BLaER1 (cell line): ENCODE results near the gene ZFAND3.
A peak's percentile ranks its signal among the peaks of the same experiment; 100 is the strongest.

Experiments used
- H3K27ac ChIP-seq: shearing (Covaris generic); formaldehyde crosslinking; 2 replicates; pipeline ENCODE4 v1.8.1; 2022
- H3K27me3 ChIP-seq: shearing (Covaris generic); formaldehyde crosslinking; 2 replicates; pipeline ENCODE4 v1.8.1; 2022
- H3K36me3 ChIP-seq: shearing (Covaris generic); formaldehyde crosslinking; 2 replicates; pipeline ENCODE4 v1.8.1; 2022
- H3K4me1 ChIP-seq: shearing (Covaris generic); formaldehyde crosslinking; 2 replicates; pipeline ENCODE4 v1.8.1; 2022
- H3K4me2 ChIP-seq: shearing (Covaris generic); formaldehyde crosslinking; 2 replicates; pipeline ENCODE4 v1.8.1; 2022
- H3K4me3 ChIP-seq: shearing (Covaris generic); formaldehyde crosslinking; 2 replicates; pipeline ENCODE4 v1.8.1; 2022
- H3K9ac ChIP-seq: shearing (Covaris generic); formaldehyde crosslinking; 2 replicates; pipeline ENCODE4 v1.8.1; 2022
- H3K9me3 ChIP-seq: shearing (Covaris generic); formaldehyde crosslinking; 2 replicates; pipeline ENCODE4 v1.8.1; 2022
- H4K20me1 ChIP-seq: shearing (Covaris generic); formaldehyde crosslinking; 2 replicates; pipeline ENCODE4 v1.8.1; 2022
- Cebpa-rat ChIP-seq: shearing (Covaris generic); IDR thresholded peaks from 2 replicates; pipeline ENCODE4 v1.8.1; 2022

The ZFAND3 gene

GRCh38 chr6:37794825-37795224 lies 24.7 kb upstream of the ZFAND3 start:
- no peak for TF ChIP-seq Cebpa-rat
- H3K9me3 ChIP-seq: no peaks in the 10 kb centered on the region
- H3K36me3 ChIP-seq: no peaks in the 10 kb centered on the region

DNA sequence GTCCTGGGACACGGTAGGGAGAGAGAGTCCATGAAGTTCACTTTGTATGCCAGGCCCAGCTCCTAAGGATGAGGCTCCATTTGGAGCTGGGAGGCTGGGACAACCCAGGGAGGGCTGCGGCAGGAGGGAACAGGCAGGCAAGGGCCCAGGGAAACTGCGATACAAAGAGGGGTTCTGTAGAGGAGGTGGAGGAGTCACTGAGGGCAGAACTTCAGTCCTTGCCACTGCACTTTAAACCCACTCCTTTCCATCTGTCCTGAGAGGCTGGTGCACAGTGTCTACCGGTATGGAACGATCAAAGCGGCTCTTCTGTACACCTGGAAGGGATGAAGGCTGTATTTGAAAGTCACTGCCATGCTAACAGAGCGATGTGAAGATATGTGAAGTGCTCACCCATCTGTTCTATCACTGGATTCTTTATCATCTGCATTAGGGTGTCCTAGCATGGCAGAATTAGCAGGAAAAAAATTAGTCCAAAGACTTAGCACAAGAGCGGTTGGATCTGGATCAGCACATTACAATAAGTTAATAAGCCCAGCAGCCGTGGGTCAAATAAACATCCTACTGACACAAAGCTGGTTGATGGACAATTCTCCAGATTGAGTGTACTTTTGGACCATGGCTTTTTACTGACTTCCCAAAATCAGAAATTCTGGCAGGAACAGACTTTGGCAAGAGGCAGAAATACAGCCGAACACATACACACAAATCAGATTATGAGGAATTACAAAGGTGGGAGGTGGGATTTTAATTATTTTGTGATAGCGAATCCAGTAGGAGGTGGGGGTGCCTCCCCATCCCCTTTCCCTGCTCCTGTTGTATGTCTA lies 20.9 kb upstream of the ZFAND3 start:
- Histone ChIP-seq H3K9me3 (no peaks in the 10 kb centered on the region), H3K27ac (no peak overlapping the region), H3K4me3 (no peak overlapping the region), H3K36me3 (no peaks in the 10 kb centered on the region), H3K4me1 (peaks cover 10% of the 10 kb centered on the region), H3K9ac (no peak overlapping the region), H4K20me1 (no peaks in the 10 kb centered on the region), H3K4me2 (peak overlapping the region; percentile 47), H3K27me3 (no peaks in the 10 kb centered on the region)
- no peak for TF ChIP-seq Cebpa-rat

More at GRCh38 chr6:37794825-37795224, 24.7 kb upstream of the ZFAND3 start:
- no peak overlapping the region for H3K27ac ChIP-seq
- H3K27me3 ChIP-seq: no peaks in the 10 kb centered on the region
- no peaks in the 10 kb centered on the region for H4K20me1 ChIP-seq
- no peak overlapping the region for H3K4me2 ChIP-seq
- no peak overlapping the region for H3K9ac ChIP-seq
- H3K4me1 ChIP-seq: peaks cover 10% of the 10 kb centered on the region
- H3K4me3 ChIP-seq: no peak overlapping the region

DNA sequence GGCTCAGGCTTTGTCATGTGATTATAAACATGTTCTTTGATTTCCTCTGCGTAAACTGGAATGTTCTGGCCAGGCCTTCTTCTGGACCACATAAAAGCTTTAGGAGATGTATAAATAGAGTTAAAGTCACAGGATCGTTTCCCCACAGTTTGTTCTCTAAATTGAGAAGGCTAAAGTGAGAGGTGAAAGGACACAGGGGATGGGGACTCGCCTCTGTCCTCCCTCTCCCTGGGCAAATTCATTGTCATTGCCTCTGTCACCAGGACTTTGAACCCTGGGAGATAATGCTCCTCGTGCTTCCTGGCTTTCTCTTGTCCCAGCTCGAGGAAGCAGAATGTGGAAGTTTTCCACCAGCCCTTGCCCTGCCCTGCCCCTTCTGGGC lies 20.3 kb upstream of the ZFAND3 start:
- Histone ChIP-seq H3K4me3 (no peak overlapping the region), H3K4me1 (peaks cover 11% of the 10 kb centered on the region), H4K20me1 (no peaks in the 10 kb centered on the region), H3K9ac (no peak overlapping the region), H3K9me3 (no peaks in the 10 kb centered on the region), H3K36me3 (no peaks in the 10 kb centered on the region), H3K27ac (no peak overlapping the region), H3K4me2 (peak overlapping the region; percentile 47), H3K27me3 (no peaks in the 10 kb centered on the region)
- no peak for TF ChIP-seq Cebpa-rat

DNA sequence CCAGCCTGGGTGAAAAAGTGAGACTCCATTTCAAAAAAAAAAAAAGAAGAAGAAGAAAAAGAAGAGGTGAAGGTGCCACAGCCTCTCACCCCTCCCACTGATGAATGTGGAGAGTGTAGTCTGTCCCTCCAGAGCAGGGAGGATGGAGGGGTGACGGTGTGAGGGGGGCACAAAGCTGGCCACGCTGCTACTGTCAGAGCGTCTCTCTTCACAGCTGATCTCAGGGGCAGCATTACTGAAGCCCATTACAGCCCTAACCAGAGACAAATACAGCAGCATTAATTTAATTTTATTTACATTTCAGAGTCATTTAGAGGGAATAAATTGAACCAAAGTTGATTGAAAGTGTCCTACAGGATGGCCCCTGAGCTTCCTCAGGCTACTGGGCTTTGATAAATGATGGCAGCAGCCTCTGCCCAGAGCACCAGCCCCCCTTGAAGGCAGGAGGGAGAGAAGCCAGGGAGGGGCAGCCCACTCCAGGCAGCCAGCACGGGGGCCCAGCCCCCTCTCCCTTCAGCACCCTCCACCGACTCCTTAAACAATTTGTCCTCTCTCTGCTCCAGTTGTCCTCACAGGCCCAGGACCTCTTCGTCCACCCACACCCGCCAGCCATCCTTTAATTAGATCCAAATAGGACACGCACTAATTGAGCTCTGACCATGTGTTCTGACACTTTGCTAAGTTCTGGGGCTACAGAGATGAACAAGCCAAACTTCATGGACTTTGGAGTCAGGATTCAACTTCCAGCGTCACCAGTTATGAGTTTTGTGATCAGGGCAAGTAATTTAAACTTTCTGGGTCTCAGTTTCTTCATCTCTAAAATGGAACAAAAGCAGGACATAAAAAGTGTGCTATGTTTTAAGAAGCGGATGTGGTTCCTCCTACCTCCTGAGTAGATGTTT lies 18.6 kb upstream of the ZFAND3 start:
- Histone ChIP-seq H3K27ac (no peak overlapping the region), H3K9me3 (no peaks in the 10 kb centered on the region), H3K4me2 (no peak overlapping the region), H3K36me3 (no peaks in the 10 kb centered on the region), H4K20me1 (no peaks in the 10 kb centered on the region), H3K4me3 (no peak overlapping the region), H3K27me3 (no peaks in the 10 kb centered on the region), H3K9ac (no peak overlapping the region), H3K4me1 (peaks cover 18% of the 10 kb centered on the region)
- TF ChIP-seq Cebpa-rat: no peak

- Histone ChIP-seq H3K27me3 (no peaks in the 10 kb centered on the region), H4K20me1 (no peaks in the 10 kb centered on the region), H3K36me3 (no peaks in the 10 kb centered on the region), H3K4me2 (no peak overlapping the region), H3K9ac (no peak overlapping the region), H3K4me1 (peaks cover 18% of the 10 kb centered on the region), H3K9me3 (no peaks in the 10 kb centered on the region), H3K27ac (no peak overlapping the region), H3K4me3 (no peak overlapping the region)
- no peak for TF ChIP-seq Cebpa-rat
Observed at GRCh38 chr6:37801605-37801940, 18.0 kb upstream of the ZFAND3 start.

DNA sequence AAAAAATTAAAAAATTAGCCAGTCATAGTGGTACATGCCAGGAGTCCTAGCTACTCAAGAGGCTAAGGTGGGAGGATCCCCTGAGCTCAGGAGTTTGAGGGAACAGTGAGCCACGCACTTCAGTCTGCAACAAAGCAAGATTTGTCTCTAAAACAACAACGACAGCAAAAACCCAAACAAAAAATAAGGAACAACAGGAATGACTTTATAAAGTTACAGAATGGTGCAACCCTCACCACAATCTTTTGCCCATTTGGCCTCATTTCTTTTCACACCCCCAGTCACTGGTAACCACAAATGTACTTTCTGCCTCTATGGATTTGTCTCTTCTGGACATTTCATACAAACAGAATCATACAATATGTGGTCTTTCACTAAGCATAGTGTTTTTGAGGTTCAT lies 16.7 kb upstream of the ZFAND3 start:
- Histone ChIP-seq H3K27me3 (no peaks in the 10 kb centered on the region), H4K20me1 (no peaks in the 10 kb centered on the region), H3K27ac (no peak overlapping the region), H3K4me2 (no peak overlapping the region), H3K9ac (no peak overlapping the region), H3K4me1 (peaks cover 28% of the 10 kb centered on the region), H3K36me3 (no peaks in the 10 kb centered on the region), H3K9me3 (no peaks in the 10 kb centered on the region), H3K4me3 (no peak overlapping the region)
- no peak for TF ChIP-seq Cebpa-rat

- Histone ChIP-seq H3K27me3 (no peaks in the 10 kb centered on the region), H3K4me3 (no peak overlapping the region), H4K20me1 (no peaks in the 10 kb centered on the region), H3K9me3 (no peaks in the 10 kb centered on the region), H3K9ac (no peak overlapping the region), H3K36me3 (no peaks in the 10 kb centered on the region), H3K27ac (no peak overlapping the region), H3K4me2 (peak overlapping the region; percentile 17; the same call in 1 of the 2 replicates), H3K4me1 (peaks cover 38% of the 10 kb centered on the region)
- no peak for TF ChIP-seq Cebpa-rat
Observed at GRCh38 chr6:37804586-37804985, 14.9 kb upstream of the ZFAND3 start.

- Histone ChIP-seq H3K36me3 (no peaks in the 10 kb centered on the region), H3K4me3 (no peak overlapping the region), H3K4me1 (peaks cover 36% of the 10 kb centered on the region), H3K4me2 (no peak overlapping the region), H3K27me3 (no peaks in the 10 kb centered on the region), H3K27ac (no peak overlapping the region), H3K9me3 (no peaks in the 10 kb centered on the region), H4K20me1 (no peaks in the 10 kb centered on the region), H3K9ac (no peak overlapping the region)
- TF ChIP-seq Cebpa-rat: no peak
Observed at GRCh38 chr6:37806213-37806612, 13.3 kb upstream of the ZFAND3 start.

DNA sequence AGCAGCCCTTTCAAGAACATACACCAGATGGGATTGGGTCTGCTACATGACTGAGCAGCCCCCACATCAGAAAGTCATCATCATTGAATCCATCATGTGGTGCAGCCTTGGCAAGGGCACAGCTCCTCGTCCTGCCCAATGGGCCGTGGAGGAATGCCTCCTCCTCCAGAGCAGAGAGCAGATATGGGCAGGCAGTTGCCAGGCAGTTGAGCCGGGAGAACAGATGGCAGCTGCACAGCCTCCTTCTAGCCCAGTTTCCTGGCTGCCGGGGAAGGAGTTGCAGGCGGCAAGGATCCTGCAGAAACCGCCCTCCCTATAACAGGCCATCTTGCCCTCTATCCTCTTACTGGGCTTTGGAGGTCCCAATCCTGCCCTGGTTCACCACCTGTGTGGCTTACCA lies 11.9 kb upstream of the ZFAND3 start:
- no peak overlapping the region for H3K9ac ChIP-seq
- H3K36me3 ChIP-seq: no peaks in the 10 kb centered on the region
- H3K27me3 ChIP-seq: no peaks in the 10 kb centered on the region
- peak overlapping the region; percentile 54 for H3K27ac ChIP-seq
- H3K4me2 ChIP-seq: peak overlapping the region; percentile 71
- no peak for TF ChIP-seq Cebpa-rat
- no peak overlapping the region for H3K4me3 ChIP-seq
- peaks cover 5% of the 10 kb centered on the region; the same call in 1 of the 2 replicates for H3K9me3 ChIP-seq
- H4K20me1 ChIP-seq: no peaks in the 10 kb centered on the region
- H3K4me1 ChIP-seq: peaks cover 36% of the 10 kb centered on the region

DNA sequence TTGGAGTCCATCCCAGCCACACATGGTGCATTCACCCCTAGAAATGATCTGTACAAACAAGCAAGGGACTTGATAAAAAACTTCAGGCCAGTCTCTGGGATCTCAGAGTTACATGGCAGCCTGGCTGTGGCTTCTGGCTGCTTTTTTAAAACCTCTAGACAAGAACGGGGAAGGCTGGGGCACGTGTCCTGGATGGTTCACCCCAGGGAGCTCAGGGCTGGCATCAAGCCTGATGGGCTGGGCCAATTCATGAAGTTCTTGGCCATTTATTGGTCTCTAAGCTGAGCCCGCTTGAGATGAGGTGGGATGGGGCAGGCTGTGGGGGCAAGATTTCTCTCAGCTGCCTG lies 10.4 kb upstream of the ZFAND3 start:
- no peak overlapping the region for H3K4me3 ChIP-seq
- peaks cover 35% of the 10 kb centered on the region for H3K4me1 ChIP-seq
- no peaks in the 10 kb centered on the region for H3K27me3 ChIP-seq
- H4K20me1 ChIP-seq: no peaks in the 10 kb centered on the region
- H3K36me3 ChIP-seq: no peaks in the 10 kb centered on the region
- H3K4me2 ChIP-seq: peak overlapping the region; percentile 71
- TF ChIP-seq Cebpa-rat: no peak
- H3K9me3 ChIP-seq: peaks cover 5% of the 10 kb centered on the region; the same call in 1 of the 2 replicates
- no peak overlapping the region for H3K9ac ChIP-seq
- 0 out of 2 replicates have a peak overlapping the region, but pooled peaks have one; percentile 15 for H3K27ac ChIP-seq
